ENCODE data around the gene ANKS4B.
"Not testable (repeated sequence)": the region's sequence is repeated elsewhere in the genome, so short reads cannot be mapped to it uniquely, and the experiment has no call there.

The ANKS4B gene

DNA sequence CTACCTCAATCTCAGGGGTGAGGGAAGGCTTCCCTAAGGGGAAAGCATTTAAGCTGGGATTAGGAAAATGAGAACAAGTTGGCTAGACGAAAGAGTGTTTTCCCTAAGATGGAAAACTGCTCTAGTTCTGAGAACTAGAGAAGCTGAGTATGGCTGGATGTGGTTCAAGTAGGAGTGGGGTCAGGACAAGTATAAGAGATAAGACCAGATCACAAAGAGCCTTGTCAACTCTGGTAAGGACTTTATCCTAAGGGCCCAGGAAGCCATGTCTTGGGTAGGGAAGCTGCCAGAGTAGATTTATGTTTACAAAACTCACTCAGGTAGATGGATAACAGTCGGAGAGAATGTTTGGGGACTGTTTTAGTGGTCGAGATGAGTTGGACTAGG, 1.7 kb downstream of the ANKS4B start:
- H4K20me1 ChIP-seq = no peaks in the 10 kb centered on the region
- H3K27me3 ChIP-seq = no peaks in the 10 kb centered on the region
- no peak overlapping the region for H3K27ac ChIP-seq
- no peak overlapping the region for H3K4me3 ChIP-seq
- no peak overlapping the region for H3K9ac ChIP-seq
- no peaks in the 10 kb centered on the region for H3K4me1 ChIP-seq
- no peaks in the 10 kb centered on the region for H3K36me3 ChIP-seq
- H3K9me3 ChIP-seq = no peaks in the 10 kb centered on the region
- no peak for TF ChIP-seq Cebpa-rat (IDR thresholded peaks at IDR 0.05)
- H3K4me2 ChIP-seq = no peak overlapping the region

DNA sequence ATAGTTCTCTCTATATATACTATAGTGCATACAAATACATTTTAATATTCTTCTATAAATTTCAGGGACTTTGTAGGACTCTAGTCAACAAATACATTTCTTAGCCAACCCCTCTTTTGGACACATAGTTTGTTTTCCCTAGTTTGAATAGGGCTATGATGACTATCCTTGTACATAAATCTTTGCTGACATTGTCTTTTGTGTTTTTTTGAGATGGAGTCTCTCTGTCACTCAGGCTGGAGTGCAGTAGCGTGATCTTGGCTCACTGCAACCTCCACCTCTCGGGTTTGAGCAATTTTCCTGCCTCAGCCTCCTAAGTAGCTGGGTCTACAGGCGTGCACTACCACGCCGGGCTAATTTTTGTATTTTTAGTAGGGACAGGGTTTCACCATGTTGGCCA, 3.3 kb downstream of the ANKS4B start:
- no peaks in the 10 kb centered on the region for H3K36me3 ChIP-seq
- TF ChIP-seq Cebpa-rat (IDR thresholded peaks at IDR 0.05) = no peak
- H3K27me3 ChIP-seq = no peaks in the 10 kb centered on the region
- H4K20me1 ChIP-seq = no peaks in the 10 kb centered on the region
- H3K4me1 ChIP-seq = no peaks in the 10 kb centered on the region
- H3K4me3 ChIP-seq = no peak overlapping the region
- no peak overlapping the region for H3K9ac ChIP-seq
- H3K27ac ChIP-seq = no peak overlapping the region
- H3K9me3 ChIP-seq = no peaks in the 10 kb centered on the region
- H3K4me2 ChIP-seq = no peak overlapping the region

DNA sequence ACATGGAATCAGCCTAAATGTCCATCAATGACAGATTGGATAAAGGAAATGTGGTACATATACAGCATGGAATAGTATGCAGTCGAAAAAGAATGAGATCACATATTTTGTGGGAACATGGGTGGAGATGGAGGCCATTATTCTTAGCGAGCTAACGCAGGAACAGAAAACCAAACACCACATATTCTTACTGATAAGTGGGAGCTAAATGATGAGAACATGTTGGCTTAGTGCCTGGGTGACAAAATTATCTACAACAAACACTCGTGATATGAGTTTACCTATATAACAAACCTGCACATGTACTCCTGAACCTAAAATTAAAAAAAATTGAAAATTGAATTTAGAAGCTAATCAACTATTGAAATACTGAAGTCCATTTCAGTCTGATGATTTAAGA, 6.1 kb downstream of the ANKS4B start:
- H3K4me2 ChIP-seq = no peak overlapping the region
- no peak for TF ChIP-seq Cebpa-rat (IDR thresholded peaks at IDR 0.05)
- no peaks in the 10 kb centered on the region for H3K9me3 ChIP-seq
- H3K9ac ChIP-seq = no peak overlapping the region
- H3K36me3 ChIP-seq = no peaks in the 10 kb centered on the region
- H3K4me1 ChIP-seq = no peaks in the 10 kb centered on the region
- H3K27me3 ChIP-seq = no peaks in the 10 kb centered on the region
- no peak overlapping the region for H3K4me3 ChIP-seq
- no peak overlapping the region for H3K27ac ChIP-seq
- H4K20me1 ChIP-seq = no peaks in the 10 kb centered on the region

DNA sequence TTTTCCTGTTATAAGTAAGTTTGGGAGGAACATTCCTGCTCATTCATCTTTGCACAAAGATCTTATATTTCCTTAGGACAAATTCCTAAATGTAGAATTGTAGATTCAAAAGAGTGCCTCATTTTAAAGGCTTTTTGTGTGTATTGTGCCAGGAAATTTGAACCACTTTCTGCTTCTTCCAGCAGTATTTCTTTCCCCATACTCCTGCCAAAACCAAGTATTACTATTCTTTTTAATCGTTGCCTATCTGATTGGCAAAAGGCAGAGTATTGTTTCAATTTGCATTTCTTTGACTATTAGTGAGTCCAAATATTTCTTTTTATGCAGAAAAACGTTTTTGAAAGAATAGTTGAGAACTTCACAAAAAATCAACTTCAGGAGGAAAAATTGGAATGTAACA, 9.3 kb downstream of the ANKS4B start:
- Histone ChIP-seq H3K9ac (no peak overlapping the region), H4K20me1 (no peaks in the 10 kb centered on the region), H3K9me3 (no peaks in the 10 kb centered on the region), H3K27me3 (no peaks in the 10 kb centered on the region), H3K36me3 (no peaks in the 10 kb centered on the region), H3K4me1 (no peaks in the 10 kb centered on the region), H3K27ac (no peak overlapping the region), H3K4me3 (no peak overlapping the region), H3K4me2 (no peak overlapping the region)
- TF ChIP-seq Cebpa-rat (IDR thresholded peaks at IDR 0.05) = no peak

DNA sequence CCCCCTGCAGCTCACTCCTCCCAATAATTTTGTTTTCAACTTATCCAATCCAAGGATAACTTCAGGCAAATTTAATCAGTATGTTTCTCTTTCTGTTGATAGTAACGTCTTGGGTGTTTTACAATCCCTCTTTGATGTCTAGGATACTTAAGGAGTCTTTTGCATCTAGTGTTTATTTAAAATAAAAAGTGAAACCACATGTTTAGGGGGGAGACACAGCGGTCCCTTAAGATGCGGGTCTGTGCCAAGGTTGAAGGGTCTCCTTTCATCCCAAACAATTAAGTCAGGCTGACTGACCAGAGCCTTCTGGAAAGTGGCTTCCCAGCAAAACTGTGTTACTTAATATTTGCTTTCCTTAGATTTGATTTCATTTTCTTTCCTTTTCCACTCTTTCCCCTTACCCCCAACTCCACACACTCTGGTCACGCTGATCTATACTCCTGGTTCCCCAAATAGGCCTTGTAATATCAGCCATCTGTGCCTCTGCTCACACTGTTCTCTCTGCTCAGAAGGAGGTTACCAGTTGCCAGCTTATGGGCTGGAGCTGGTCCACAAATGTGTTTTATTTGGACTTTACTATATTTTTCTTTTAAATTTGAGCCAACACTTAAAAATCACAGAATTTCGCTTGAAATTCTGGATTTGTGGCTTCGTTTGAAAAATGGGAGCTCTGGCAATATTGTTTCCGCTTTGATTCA, 11.2 kb downstream of the ANKS4B start:
- H3K36me3 ChIP-seq = no peaks in the 10 kb centered on the region
- no peak overlapping the region for H3K9ac ChIP-seq
- no peak overlapping the region for H3K27ac ChIP-seq
- no peak overlapping the region for H3K4me3 ChIP-seq
- no peaks in the 10 kb centered on the region for H3K27me3 ChIP-seq
- no peaks in the 10 kb centered on the region for H3K9me3 ChIP-seq
- H3K4me1 ChIP-seq = peaks cover 2% of the 10 kb centered on the region
- no peak for TF ChIP-seq Cebpa-rat (IDR thresholded peaks at IDR 0.05)
- H4K20me1 ChIP-seq = no peaks in the 10 kb centered on the region
- no peak overlapping the region for H3K4me2 ChIP-seq

DNA sequence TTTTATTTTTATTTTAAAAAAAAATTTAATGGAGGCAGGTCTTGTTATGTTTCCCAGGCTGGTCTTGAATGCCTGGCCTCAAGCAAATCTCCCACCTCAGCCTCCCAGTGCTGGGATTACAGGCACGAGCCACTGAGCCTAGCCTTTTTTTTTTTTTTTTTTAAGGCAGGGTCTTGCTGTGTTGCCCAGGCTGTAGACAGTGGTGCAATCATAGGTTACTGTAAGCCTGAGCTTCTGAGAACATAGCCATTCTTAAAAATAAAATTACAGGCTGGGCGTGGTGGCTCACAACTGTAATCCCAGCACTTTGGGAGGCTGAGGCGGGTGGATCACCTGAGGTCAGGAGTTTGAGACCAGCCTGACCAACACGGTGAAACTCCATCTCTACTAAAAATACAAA, 14.7 kb downstream of the ANKS4B start:
- H3K36me3 ChIP-seq, H3K9me3 ChIP-seq, H3K9ac ChIP-seq, H3K4me3 ChIP-seq, H3K27me3 ChIP-seq, H3K27ac ChIP-seq, H4K20me1 ChIP-seq, H3K4me2 ChIP-seq: not testable (repeated sequence)
- peaks cover 19% of the 10 kb centered on the region for H3K4me1 ChIP-seq

DNA sequence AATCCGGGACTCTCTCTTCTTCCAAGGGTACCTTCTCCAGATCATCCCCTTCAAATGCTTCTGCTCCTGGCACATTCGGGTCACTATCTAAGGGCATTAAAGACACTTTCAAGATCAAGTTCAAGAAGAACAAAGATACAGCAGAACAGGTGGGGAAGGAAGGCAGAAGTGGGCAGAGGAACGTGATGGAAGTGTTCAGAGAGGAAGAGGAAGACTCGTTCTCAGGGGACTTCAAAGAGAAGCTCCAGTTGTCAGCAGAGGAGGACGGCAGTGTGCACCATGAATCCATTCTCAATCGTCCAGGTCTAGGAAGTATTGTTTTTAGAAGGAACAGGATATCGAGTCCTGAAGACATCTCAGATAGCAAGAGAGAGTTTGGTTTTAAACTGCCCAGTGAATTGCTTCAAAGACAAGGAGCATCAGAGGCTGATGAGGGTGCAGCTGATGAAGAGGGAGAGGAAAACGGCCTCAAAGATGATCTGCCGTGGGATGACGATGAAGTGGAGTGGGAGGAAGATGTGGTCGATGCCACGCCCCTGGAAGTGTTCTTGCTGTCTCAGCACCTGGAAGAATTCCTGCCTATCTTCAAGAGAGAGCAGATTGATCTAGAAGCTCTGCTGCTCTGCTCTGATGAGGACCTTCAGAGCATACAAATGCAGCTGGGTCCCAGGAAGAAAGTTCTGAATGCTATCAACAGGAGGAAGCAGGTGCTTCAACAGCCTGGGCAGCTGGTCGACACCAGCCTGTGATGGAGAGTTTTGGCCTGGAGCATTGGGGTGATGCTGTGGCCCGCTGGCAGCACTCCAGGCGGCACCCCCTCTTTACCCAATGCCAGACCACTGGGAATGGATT, 16.8 kb downstream of the ANKS4B start:
- peak overlapping the region; percentile 76 for H3K4me2 ChIP-seq
- TF ChIP-seq Cebpa-rat (IDR thresholded peaks at IDR 0.05) = no peak

DNA sequence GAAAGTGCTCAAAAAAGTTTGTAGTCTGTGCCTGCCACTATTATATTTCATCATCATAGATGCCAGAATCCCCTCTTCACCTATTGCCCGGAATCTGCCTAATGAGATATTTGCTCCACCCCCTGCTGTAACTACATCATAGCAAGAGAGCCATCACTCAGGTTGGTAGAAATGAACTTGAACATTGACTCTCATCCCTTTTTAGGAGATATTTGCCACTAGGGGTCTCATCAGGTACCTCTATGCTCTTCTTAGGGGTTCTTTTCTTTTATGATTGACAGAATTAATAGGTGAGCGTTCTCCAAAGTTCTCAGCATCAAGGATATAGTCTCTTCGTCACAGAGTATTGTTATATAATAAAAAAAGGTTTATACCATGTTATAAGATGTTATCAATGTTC, 20.0 kb downstream of the ANKS4B start:
- no peaks in the 10 kb centered on the region for H3K27me3 ChIP-seq

More for the DNA sequence above, 16.8 kb downstream of the ANKS4B start:
- Histone ChIP-seq H3K4me1 (peaks cover 19% of the 10 kb centered on the region), H3K4me3 (no peak overlapping the region), H3K27me3 (no peaks in the 10 kb centered on the region), H3K36me3 (no peaks in the 10 kb centered on the region), H4K20me1 (no peaks in the 10 kb centered on the region), H3K9ac (no peak overlapping the region), H3K9me3 (no peaks in the 10 kb centered on the region), H3K27ac (peak overlapping the region; percentile 20; the same call in 1 of the 2 replicates)

DNA sequence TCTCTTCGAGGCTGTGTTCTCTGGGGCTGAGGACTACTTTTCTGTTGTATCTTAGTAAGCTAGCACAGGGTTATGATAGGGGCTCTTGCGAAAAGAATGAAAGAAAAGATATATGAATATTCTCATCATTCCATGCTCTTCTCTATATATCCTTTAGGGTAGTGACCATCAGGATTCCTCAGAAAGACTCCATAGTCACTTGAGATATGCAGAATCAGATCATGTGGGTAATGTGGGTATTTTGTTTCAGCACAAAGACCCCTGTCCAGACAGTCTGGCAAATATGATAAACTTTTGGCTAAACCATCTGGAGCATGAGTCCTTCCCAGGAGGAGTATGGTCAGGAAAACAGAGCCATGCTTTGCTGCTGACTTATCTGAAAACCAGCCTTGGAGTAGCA, 23.1 kb downstream of the ANKS4B start:
- Histone ChIP-seq H4K20me1 (no peaks in the 10 kb centered on the region), H3K9ac (no peak overlapping the region), H3K4me1 (no peaks in the 10 kb centered on the region), H3K4me3 (no peak overlapping the region), H3K27me3 (no peaks in the 10 kb centered on the region), H3K4me2 (no peak overlapping the region), H3K9me3 (no peaks in the 10 kb centered on the region), H3K27ac (no peak overlapping the region), H3K36me3 (no peaks in the 10 kb centered on the region)
- no peak for TF ChIP-seq Cebpa-rat (IDR thresholded peaks at IDR 0.05)

More for the DNA sequence above, 20.0 kb downstream of the ANKS4B start:
- H3K4me3 ChIP-seq = no peak overlapping the region
- H3K36me3 ChIP-seq = no peaks in the 10 kb centered on the region
- H3K27ac ChIP-seq = no peak overlapping the region
- H3K9ac ChIP-seq = no peak overlapping the region
- H4K20me1 ChIP-seq = no peaks in the 10 kb centered on the region
- H3K9me3 ChIP-seq = no peaks in the 10 kb centered on the region
- no peak overlapping the region for H3K4me2 ChIP-seq
- H3K4me1 ChIP-seq = peaks cover 19% of the 10 kb centered on the region
- TF ChIP-seq Cebpa-rat (IDR thresholded peaks at IDR 0.05) = no peak

DNA sequence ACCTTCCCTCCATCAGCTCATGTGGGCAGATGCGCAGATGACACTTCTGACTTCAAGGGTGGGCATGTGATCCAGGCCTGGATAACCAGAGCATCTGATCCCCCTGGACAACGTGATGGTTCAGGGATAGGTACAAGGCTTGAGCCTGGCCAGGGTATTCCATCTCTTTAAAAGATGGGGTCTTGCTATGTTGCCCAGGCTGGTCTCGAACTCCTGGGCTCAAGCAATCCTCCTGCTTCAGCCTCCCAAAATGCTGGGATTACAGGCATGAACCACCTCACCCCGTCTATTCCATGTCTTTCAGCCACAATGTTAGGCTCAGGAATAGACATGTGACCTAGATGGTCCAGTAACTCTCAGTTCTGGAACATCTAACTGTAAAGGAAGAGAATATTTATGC, 23.8 kb downstream of the ANKS4B start:
- Histone ChIP-seq H3K27ac (no peak overlapping the region), H3K9ac (no peak overlapping the region), H4K20me1 (no peaks in the 10 kb centered on the region), H3K36me3 (no peaks in the 10 kb centered on the region), H3K4me3 (no peak overlapping the region), H3K4me2 (no peak overlapping the region), H3K27me3 (no peaks in the 10 kb centered on the region), H3K4me1 (no peaks in the 10 kb centered on the region), H3K9me3 (no peaks in the 10 kb centered on the region)
- no peak for TF ChIP-seq Cebpa-rat (IDR thresholded peaks at IDR 0.05)

All from BLaER1 (cell line).